Thyroid gland (tissue), 4 donors: ENCODE results near the gene RASGRF2.

Experiments used
- CTCF ChIP-seq, 6 experiments: fragments of 200-600 bp in 3 of 6; fragments of 450-650 bp in 3 of 6; sonication (generic) in 3 of 6; IDR thresholded peaks; one replicate each; pipeline ENCODE4 v1.5.1; 2016 to 2019; ENCODE audit warnings: antibody characterized with exemption in 6 of 6, mild to moderate bottlenecking in 2 of 6, inconsistent platforms in 1 of 6, moderate library complexity in 1 of 6
- POLR2A ChIP-seq, 2 donors: fragments of 450-650 bp; IDR thresholded peaks; one replicate each; pipeline ENCODE4 v1.6.1; 2017; ENCODE audit warnings: antibody characterized with exemption in 2 of 2, mild to moderate bottlenecking in 2 of 2, moderate library complexity in 1 of 2

GRCh38 chr5:81171769-81172168 is 211.6 kb downstream of the RASGRF2 start:
- TF ChIP-seq POLR2A (IDR thresholded peaks at IDR 0.05) (no peak), CTCF (IDR thresholded peaks at IDR 0.05) (no peak)
